NCI-H2107 (cell line): ENCODE results near the gene QRICH2.
"Not testable (repeated sequence)": the region's sequence is repeated elsewhere in the genome, so short reads cannot be mapped to it uniquely, and the experiment has no call there.

Experiments
- DNase-seq: peaks from one replicate; lab custom pipeline; 2025; lab: John Stamatoyannopoulos, UW

QRICH2 gene

GRCh38 chr17:76277300-76278267 is 30.5 kb downstream of the QRICH2 start:
- no peak for DNase-seq

- DNase-seq: no peak
Observed at GRCh38 chr17:76276461-76277299, 31.4 kb downstream of the QRICH2 start.

- no peak for DNase-seq
Observed at GRCh38 chr17:76276069-76276431, 32.0 kb downstream of the QRICH2 start.

- no peak for DNase-seq
Observed at GRCh38 chr17:76275382-76276068, 32.6 kb downstream of the QRICH2 start.

- no peak for DNase-seq
Observed at GRCh38 chr17:76274112-76274956, 33.7 kb downstream of the QRICH2 start.

- DNase-seq: no peak
Observed at GRCh38 chr17:76273445-76274111, 34.5 kb downstream of the QRICH2 start.

GRCh38 chr17:76272541-76273444 is 35.3 kb downstream of the QRICH2 start:
- DNase-seq: no peak

GRCh38 chr17:76271669-76272540 is 36.2 kb downstream of the QRICH2 start:
- no peak for DNase-seq

- DNase-seq: no peak
Observed at GRCh38 chr17:76270770-76271668, 37.1 kb downstream of the QRICH2 start.

GRCh38 chr17:76270127-76270592 is 37.9 kb downstream of the QRICH2 start:
- DNase-seq: no peak

GRCh38 chr17:76268991-76269981 is 38.8 kb downstream of the QRICH2 start:
- no peak for DNase-seq

- peak; percentile 20 for DNase-seq
Observed at GRCh38 chr17:76268015-76268749, 39.9 kb downstream of the QRICH2 start.

- not testable (repeated sequence) for DNase-seq
Observed at GRCh38 chr17:76267581-76268001, 40.5 kb downstream of the QRICH2 start.

GRCh38 chr17:76267051-76267576 is 41.0 kb downstream of the QRICH2 start:
- DNase-seq: no peak

GRCh38 chr17:76266244-76266938 is 41.7 kb downstream of the QRICH2 start:
- DNase-seq: no peak
